H1 (cell line): ENCODE results near the gene PRSS12. TPM values are rescaled to one million over a fixed set of nuclear protein-coding genes. Genes with fewer than 3 reads are reported as not detected.

Experiments used
- CTCF ChIA-PET: fragments of 300-600 bp; sonication (Branson Sonifier 250); formaldehyde crosslinking; loops from one replicate; lab custom pipeline; 2021; ENCODE audit not compliant: partially characterized antibody; lab: Charles Lee
- POLR2A ChIA-PET: fragments of 300-600 bp; sonication (Branson Sonifier 250); formaldehyde crosslinking; loops from one replicate; lab custom pipeline; 2021; ENCODE audit warnings: inconsistent platforms; ENCODE audit not compliant: partially characterized antibody; lab: Charles Lee
- DNase-seq, 2 experiments: peaks; one replicate each; pipeline versions ENCODE4 v3.0.0 to v3.0.0-alpha.2; 2010 to 2022; ENCODE audit warnings: low spot score in 2 of 2, low read depth in 1 of 2, mixed read lengths in 1 of 2
- FAIRE-seq: peaks from 2 replicates; lab custom pipeline; 2011; peaks lifted over from hg19 to GRCh38; lab: Jason Lieb, UNC
- H2AFZ ChIP-seq: 2 replicates; pipeline ENCODE4 v1.8.1; 2012; ENCODE audit warnings: low read length, inconsistent platforms
- H2AK5ac ChIP-seq: 2 replicates; pipeline ENCODE4 v1.6.1; 2013; ENCODE audit warnings: low read depth, low read length
- H2BK120ac ChIP-seq: replicated peaks from 2 replicates; pipeline ENCODE3; 2013; ENCODE audit warnings: low read depth, low read length, inconsistent platforms
- H2BK12ac ChIP-seq: 2 replicates; pipeline ENCODE4 v1.6.1; 2013; ENCODE audit warnings: low read depth, low read length
- H2BK15ac ChIP-seq: 2 replicates; pipeline ENCODE4 v1.6.1; 2013; ENCODE audit warnings: low read length
- H2BK20ac ChIP-seq: 2 replicates; pipeline ENCODE4 v1.6.1; 2013; ENCODE audit warnings: low read length
- H2BK5ac ChIP-seq: 2 replicates; pipeline ENCODE4 v1.6.1; 2013; ENCODE audit warnings: low read depth, low read length
- H3K14ac ChIP-seq: 2 replicates; pipeline ENCODE4 v1.6.1; 2013; ENCODE audit warnings: inconsistent platforms; ENCODE audit not compliant: insufficient read length
- H3K18ac ChIP-seq: 2 replicates; pipeline ENCODE4 v1.6.1; 2013; ENCODE audit warnings: low read length; ENCODE audit errors: extremely low read depth
- H3K23ac ChIP-seq: 2 replicates; pipeline ENCODE4 v1.6.1; 2013; ENCODE audit warnings: inconsistent platforms; ENCODE audit not compliant: insufficient read length
- H3K23me2 ChIP-seq: 2 replicates; pipeline ENCODE4 v1.6.1; 2013; ENCODE audit warnings: low read depth, low read length
- H3K27ac ChIP-seq: 2 replicates; pipeline ENCODE4 v1.6.1; 2011; ENCODE audit warnings: low read depth, low read length, inconsistent platforms
- H3K27me3 ChIP-seq, 4 experiments: replicated peaks in 1 of 4; 1 replicate in 1 of 4; 2 replicates in 3 of 4; pipeline versions ENCODE4 v1.6.1 to v1.8.1; 2011 to 2013; ENCODE audit warnings: low read length in 3 of 4, mild to moderate bottlenecking in 3 of 4, inconsistent platforms in 2 of 4, mixed read lengths in 2 of 4, moderate library complexity in 1 of 4; ENCODE audit not compliant: control insufficient read depth in 3 of 4, insufficient read depth in 3 of 4; ENCODE audit errors: extremely low read depth in 1 of 4
- H3K36me3 ChIP-seq, 4 experiments: 2 replicates each; pipeline versions ENCODE4 v1.6.1 to v1.8.1; 2011 to 2013; ENCODE audit warnings: mild to moderate bottlenecking in 4 of 4, low read length in 3 of 4, moderate library complexity in 2 of 4, control low read depth in 1 of 4, inconsistent platforms in 1 of 4; ENCODE audit not compliant: insufficient read depth in 4 of 4, control insufficient read depth in 2 of 4
- H3K4ac ChIP-seq: replicated peaks from 2 replicates; pipeline ENCODE3; 2013; ENCODE audit warnings: low read length, low read depth, mixed read lengths, inconsistent platforms; ENCODE audit not compliant: insufficient read length
- H3K4me1 ChIP-seq, 4 experiments: replicated peaks in 1 of 4; 1 replicate in 1 of 4; 2 replicates in 3 of 4; pipeline versions ENCODE4 v1.6.1 to v1.8.1; 2011 to 2013; ENCODE audit warnings: low read length in 3 of 4, inconsistent platforms in 2 of 4, mixed read lengths in 1 of 4; ENCODE audit not compliant: insufficient read depth in 4 of 4, control insufficient read depth in 3 of 4
- H3K4me2 ChIP-seq, 2 experiments: 2 replicates each; pipeline versions ENCODE4 v1.6.1 to v1.8.1; 2011 to 2013; ENCODE audit warnings: low read depth in 2 of 2, low read length in 2 of 2, control low read depth in 1 of 2, inconsistent platforms in 1 of 2, mild to moderate bottlenecking in 1 of 2; ENCODE audit not compliant: insufficient read depth in 1 of 2
- H3K4me3 ChIP-seq, 4 experiments: fragments of 200-600, 300-600 bp in 1 of 4; sonication (generic), shearing (Covaris generic), sonication (Bioruptor Twin) in 1 of 4; 2 replicates each; pipeline versions ENCODE4 v1.5.1 to v1.8.1; 2011 to 2016; ENCODE audit warnings: low read length in 4 of 4, low read depth in 3 of 4, control low read depth in 2 of 4, inconsistent platforms in 2 of 4, mild to moderate bottlenecking in 2 of 4, mixed read lengths in 1 of 4, moderate library complexity in 1 of 4; ENCODE audit not compliant: insufficient read depth in 2 of 4; ENCODE audit errors: extremely low read depth in 1 of 4
- H3K56ac ChIP-seq: replicated peaks from 2 replicates; pipeline ENCODE3; 2013; ENCODE audit warnings: low read depth, mild to moderate bottlenecking, mixed read lengths, low read length, inconsistent platforms; ENCODE audit not compliant: insufficient read length
- H3K79me1 ChIP-seq: 2 replicates; pipeline ENCODE4 v1.6.1; 2013; ENCODE audit warnings: low read depth, low read length, control low read depth
- H3K79me2 ChIP-seq, 2 experiments: 2 replicates each; pipeline versions ENCODE4 v1.6.1 to v1.8.1; 2012 to 2013; ENCODE audit warnings: low read length in 2 of 2, mild to moderate bottlenecking in 2 of 2, inconsistent platforms in 1 of 2; ENCODE audit not compliant: insufficient read depth in 2 of 2, control insufficient read depth in 1 of 2
- H3K9ac ChIP-seq, 4 experiments: replicated peaks in 1 of 4; 1 replicate in 1 of 4; 2 replicates in 3 of 4; pipeline versions ENCODE4 v1.6.1 to v1.8.1; 2011 to 2013; ENCODE audit warnings: low read depth in 3 of 4, low read length in 3 of 4, control low read depth in 2 of 4, mild to moderate bottlenecking in 2 of 4, moderate library complexity in 2 of 4, inconsistent platforms in 1 of 4; ENCODE audit errors: extremely low read depth in 1 of 4
- H3K9me3 ChIP-seq, 2 experiments: 2 replicates each; pipeline versions ENCODE4 v1.6.1 to v1.8.1; 2012 to 2013; ENCODE audit warnings: mild to moderate bottlenecking in 2 of 2, moderate library complexity in 2 of 2, control low read depth in 1 of 2, inconsistent platforms in 1 of 2, low read depth in 1 of 2, low read length in 1 of 2, mixed read lengths in 1 of 2; ENCODE audit not compliant: insufficient read depth in 2 of 2
- H4K20me1 ChIP-seq, 2 experiments: replicated peaks in 1 of 2; 2 replicates each; pipeline versions ENCODE3 to v1.8.1; 2011 to 2013; ENCODE audit warnings: inconsistent platforms in 2 of 2, low read length in 2 of 2, mild to moderate bottlenecking in 1 of 2; ENCODE audit not compliant: insufficient read depth in 2 of 2, control insufficient read depth in 1 of 2
- H4K5ac ChIP-seq: 2 replicates; pipeline ENCODE4 v1.6.1; 2013; ENCODE audit warnings: low read length, low read depth, mixed read lengths, inconsistent platforms; ENCODE audit not compliant: insufficient read length
- H4K8ac ChIP-seq: 2 replicates; pipeline ENCODE4 v1.8.0; 2013; ENCODE audit warnings: mild to moderate bottlenecking, moderate library complexity, low read length, inconsistent platforms; ENCODE audit not compliant: insufficient read depth; ENCODE audit errors: extremely low read depth
- H4K91ac ChIP-seq: replicated peaks from 2 replicates; pipeline ENCODE3; 2013; ENCODE audit warnings: low read length, mixed read lengths, inconsistent platforms; ENCODE audit not compliant: insufficient read length
- CBX5 ChIP-seq: fragments of 300-800, 300-1000 bp; sonication (generic); IDR thresholded peaks from 2 replicates; pipeline ENCODE4 v1.7.1; 2016; ENCODE audit warnings: antibody characterized with exemption, low read length, low read depth
- HDAC2 ChIP-seq, 2 experiments: fragments of 300-600 bp in 1 of 2; sonication (generic) in 1 of 2; IDR thresholded peaks; 2 replicates each; pipeline ENCODE4 v1.6.1; 2011 to 2012; ENCODE audit warnings: low read depth in 2 of 2, low read length in 2 of 2, mild to moderate bottlenecking in 2 of 2, moderate library complexity in 2 of 2, borderline replicate concordance in 1 of 2, inconsistent platforms in 1 of 2
- SRF ChIP-seq: IDR thresholded peaks from 2 replicates; pipeline ENCODE4 v1.6.1; 2011; ENCODE audit warnings: mild to moderate bottlenecking, low read depth, low read length, moderate library complexity
- TAF7 ChIP-seq: optimal IDR thresholded peaks from 2 replicates; pipeline ENCODE3; 2011; ENCODE audit warnings: low read depth, mild to moderate bottlenecking, inconsistent platforms, low read length, moderate library complexity, borderline replicate concordance
- WGBS, 2 experiments: shearing (Covaris generic) in 1 of 2; methylation state at CpG; one replicate each; pipeline versions ENCODE4 v1.1.6 to v1.1.7; 2013 to 2015; ENCODE audit warnings: low lambda C conversion rate in 2 of 2, mixed read lengths in 2 of 2, inconsistent platforms in 1 of 2, low coverage in 1 of 2, missing lambda C conversion rate in 1 of 2; ENCODE audit not compliant: insufficient replicate concordance in 2 of 2, insufficient coverage in 1 of 2, insufficient read length in 1 of 2; ENCODE audit errors: extremely low coverage in 1 of 2, missing lambda C conversion rate in 1 of 2; 5-methylcytosine and 5-hydroxymethylcytosine counted together
- polyA plus RNA-seq, 7 experiments: library from polyadenylated mRNA; depleted of rRNA in 3 of 7; stranded (reverse) in 5 of 7; unstranded in 2 of 7; fragments of >200 nt in 5 of 7; fragments of 200-250 nt in 2 of 7; gene quantifications; 1 replicate in 5 of 7; 2 replicates in 1 of 7; 4 replicates in 1 of 7; pipeline versions ENCODE4 v1.2.1 to v1.2.3, GENCODE V29; 2011 to 2013; ENCODE audit warnings: missing spikeins in 2 of 7, mixed read lengths in 2 of 7
- total RNA-seq: library from RNA; stranded (reverse); fragmentation: NEBNext Ultra II Directional; extraction: Animal tissue kit (Norgen Biotek cat#: 25700); gene quantifications from 2 replicates; pipeline ENCODE4 v1.2.1, GENCODE V29; 2021

PRSS12 gene
- total and polyA plus RNA-seq, 2 of the 8 experiments (the other 6 are each of a cell fraction or from before 2014, with no cell fraction given) = 2.6 to 9.3 TPM

- Histone ChIP-seq H2AK5ac (no peak overlapping the region), H4K8ac (no peak overlapping the region), H3K23me2 (peaks cover 2% of the 10 kb centered on the region; the same call in 1 of the 2 replicates), H3K9me3 (no peaks in the 10 kb centered on the region), H4K5ac (no peak overlapping the region), H3K23ac (no peak overlapping the region), H3K79me1 (no peaks in the 10 kb centered on the region), H3K36me3 (no peaks in the 10 kb centered on the region), H2BK20ac (no peak overlapping the region), H3K27me3 (no peaks in the 10 kb centered on the region), H2BK120ac (no peak overlapping the region), H4K91ac (no peak overlapping the region), H3K14ac (no peak overlapping the region), H3K4me3 (no peak overlapping the region), H2AFZ (no peak overlapping the region), H3K56ac (no peak overlapping the region), H4K20me1 (no peaks in the 10 kb centered on the region), H3K27ac (no peak overlapping the region), H3K4me2 (no peak overlapping the region), H3K4ac (no peak overlapping the region), H3K79me2 (no peaks in the 10 kb centered on the region), H2BK15ac (no peak overlapping the region), H2BK5ac (no peak overlapping the region), H3K9ac (no peak overlapping the region), H3K4me1 (no peaks in the 10 kb centered on the region), H3K18ac (no peak overlapping the region), H2BK12ac (no peak overlapping the region)
- ChIA-PET CTCF (interaction anchor here (0.9 to 2.6 kb wide), 2 partner anchors 11 to 13 kb away, joined by 3 to 9 read pairs; no protein-coding TSS in a partner anchor), POLR2A (no interaction called here)
- FAIRE-seq (no peak), DNase-seq (no peak)
- WGBS, 2 experiments = 83% methylated on average over 2 of the region's 2 CpGs; no CpG with 5 or more reads in 1 of the 2 experiments
- no peak for TF ChIP-seq HDAC2 (IDR thresholded peaks at IDR 0.05; ENCODE audit: borderline replicate concordance in 1 of 2, low read depth in 2 of 2, low read length in 2 of 2)
- TF ChIP-seq SRF = no peak
- no peak for TF ChIP-seq CBX5
- TF ChIP-seq TAF7 = no peak
Observed at GRCh38 chr4:118260309-118260708, 92.5 kb downstream of the PRSS12 start.
